Activated naive CD8-positive, alpha-beta T cell treated with anti-CD3 and anti-CD28 coated beads, Interleukin-2, amount 50 U/mL, for 16 hours (primary cell): ENCODE data around the gene RBP3.
"Not testable (repeated sequence)": the region's sequence is repeated elsewhere in the genome, so short reads cannot be mapped to it uniquely, and the experiment has no call there.

Experiments
- DNase-seq: peaks from one replicate; pipeline ENCODE4 v3.0.0-alpha.2; 2020; ENCODE audit warnings: low read depth, low spot score

Gene RBP3

GRCh38 chr10:47372726-47373125 lies 24.6 kb downstream of the RBP3 start:
- no peak for DNase-seq

GRCh38 chr10:47374611-47375536 lies 26.7 kb downstream of the RBP3 start:
- DNase-seq, result no peak

- no peak for DNase-seq
These were observed 28.5 kb downstream of the RBP3 start for GRCh38 chr10:47376522-47377220.

- DNase-seq, result no peak
These were observed 30.0 kb downstream of the RBP3 start for GRCh38 chr10:47378183-47378510.

GRCh38 chr10:47378606-47379444 lies 30.7 kb downstream of the RBP3 start:
- no peak for DNase-seq

GRCh38 chr10:47379445-47379785 lies 31.3 kb downstream of the RBP3 start:
- no peak for DNase-seq

- DNase-seq, result no peak
These were observed 31.7 kb downstream of the RBP3 start for GRCh38 chr10:47379901-47380300.

GRCh38 chr10:47380341-47381102 lies 32.4 kb downstream of the RBP3 start:
- no peak for DNase-seq

- no peak for DNase-seq
These were observed 32.9 kb downstream of the RBP3 start for GRCh38 chr10:47381103-47381395.

- no peak for DNase-seq
These were observed 33.5 kb downstream of the RBP3 start for GRCh38 chr10:47381427-47382379.

GRCh38 chr10:47383261-47384147 lies 35.3 kb downstream of the RBP3 start:
- DNase-seq, result no peak

- peak; percentile 35 for DNase-seq
These were observed 36.2 kb downstream of the RBP3 start, which contains the start of gene ZNF488 for GRCh38 chr10:47384148-47384921. TSS of gene ZNF488 (minus strand) at chr10:47384293. CDS start at chr10:47368829, 15,464 bp downstream.

- DNase-seq, result not testable (repeated sequence)
These were observed 37.9 kb downstream of the RBP3 start for GRCh38 chr10:47386104-47386503.

- DNase-seq, result no peak
These were observed 40.7 kb downstream of the RBP3 start for GRCh38 chr10:47388879-47389278.

- no peak for DNase-seq
These were observed 41.5 kb downstream of the RBP3 start for GRCh38 chr10:47389619-47390018.

- DNase-seq, result no peak
These were observed 48.2 kb downstream of the RBP3 start for GRCh38 chr10:47396311-47396717.

- no peak for DNase-seq
These were observed 49.1 kb downstream of the RBP3 start for GRCh38 chr10:47397256-47397655.

- DNase-seq, result no peak
These were observed 52.1 kb downstream of the RBP3 start for GRCh38 chr10:47400251-47400650.

GRCh38 chr10:47400786-47401185 lies 52.6 kb downstream of the RBP3 start:
- DNase-seq, result no peak
